SKM-1 treated with dmso at 0.1 percent for 144 hours (cell line): ENCODE measurements around the gene EGFL8.

Source experiments
- DNase-seq: peaks from one replicate; lab custom pipeline; 2025; ENCODE audit not compliant: unreplicated experiment; lab: John Stamatoyannopoulos, UW

Gene EGFL8

DNA sequence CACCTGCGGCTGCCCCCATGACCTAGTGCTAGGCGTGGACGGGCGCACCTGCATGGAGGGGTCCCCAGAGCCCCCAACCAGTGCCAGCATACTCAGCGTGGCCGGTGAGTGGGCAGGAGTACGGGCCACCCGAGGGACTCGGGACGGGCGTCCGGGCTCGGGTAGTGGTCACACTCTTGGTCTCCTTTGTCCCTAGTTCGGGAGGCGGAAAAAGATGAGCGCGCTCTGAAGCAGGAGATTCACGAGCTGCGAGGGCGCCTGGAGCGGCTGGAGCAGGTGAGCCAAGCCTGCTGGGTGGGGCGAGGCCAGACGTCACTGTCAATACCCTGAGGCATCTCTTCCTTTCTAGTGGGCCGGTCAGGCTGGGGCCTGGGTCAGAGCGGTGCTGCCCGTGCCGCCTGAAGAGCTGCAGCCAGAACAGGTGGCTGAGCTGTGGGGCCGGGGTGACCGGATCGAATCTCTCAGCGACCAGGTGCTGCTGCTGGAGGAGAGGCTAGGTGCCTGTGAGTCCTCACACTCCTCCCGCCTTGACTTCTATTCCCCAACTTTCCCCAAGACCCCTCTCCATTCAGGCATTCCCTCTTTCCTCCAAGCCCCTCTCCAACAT lies 2.9 kb downstream of the EGFL8 start:
- DNase-seq: no peak

- no peak for DNase-seq
Observed at GRCh38 chr6:32167761-32168262, 3.4 kb downstream of the EGFL8 start.

GRCh38 chr6:32168350-32168749 lies 4.0 kb downstream of the EGFL8 start:
- no peak for DNase-seq

DNA sequence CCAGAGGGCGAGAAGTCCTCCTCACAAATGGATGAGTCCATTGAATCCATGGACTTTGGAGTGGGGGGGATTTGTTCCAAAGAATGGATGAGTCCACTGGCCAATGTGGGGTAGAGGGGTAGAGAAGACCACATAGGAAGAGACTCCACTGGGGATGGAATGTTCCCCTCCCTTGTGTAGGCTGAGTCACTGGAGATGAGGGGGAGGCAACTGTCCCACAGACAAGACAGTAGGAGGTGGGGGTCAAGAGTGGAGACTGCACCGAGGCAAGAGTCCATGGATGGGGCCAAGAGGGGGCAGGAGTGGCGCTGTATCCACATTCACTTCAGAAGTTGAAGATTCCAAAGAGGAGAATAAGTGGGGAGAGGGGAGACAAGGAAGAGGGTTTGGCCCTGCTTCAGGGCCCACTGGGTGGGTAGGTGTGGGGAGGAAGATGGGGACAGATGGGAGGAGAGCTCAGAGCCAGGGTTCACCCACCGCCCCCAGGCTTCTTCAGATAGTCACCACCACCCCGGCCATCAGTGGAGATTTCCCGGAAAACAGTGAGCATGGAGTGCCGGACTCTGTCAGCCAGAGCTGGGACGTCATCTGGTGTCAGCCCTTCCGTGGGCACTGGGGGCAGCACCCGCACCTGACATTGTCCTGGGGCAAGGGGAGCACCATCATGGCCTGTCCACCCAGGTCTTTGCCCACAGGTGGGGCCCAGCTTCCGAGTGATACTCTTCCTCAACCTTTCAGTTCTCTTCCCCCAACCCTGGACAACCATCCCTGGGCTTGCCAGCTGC lies 4.6 kb downstream of the EGFL8 start:
- DNase-seq: no peak

- DNase-seq: no peak
Observed at GRCh38 chr6:32170294-32170693, 5.9 kb downstream of the EGFL8 start.

DNA sequence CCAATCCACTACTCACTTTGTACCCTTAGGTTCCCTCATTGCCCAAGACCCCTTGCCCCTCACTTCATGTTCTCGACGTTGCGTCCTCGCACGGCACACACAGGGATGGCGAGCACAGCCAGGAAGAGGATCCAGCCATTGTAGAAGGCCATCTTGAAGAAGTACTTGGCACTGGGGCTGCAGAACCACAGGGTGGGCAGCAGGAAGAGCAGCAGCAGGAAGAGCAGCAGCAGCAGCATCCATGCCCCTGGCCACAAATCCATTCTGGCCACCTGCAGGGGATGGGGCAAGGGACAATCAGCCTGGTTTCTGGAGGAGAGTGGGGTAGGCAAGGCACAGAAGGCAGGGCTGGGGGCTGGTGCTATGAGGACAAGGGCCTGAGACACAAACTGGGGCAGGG lies 6.8 kb downstream of the EGFL8 start:
- no peak for DNase-seq

DNA sequence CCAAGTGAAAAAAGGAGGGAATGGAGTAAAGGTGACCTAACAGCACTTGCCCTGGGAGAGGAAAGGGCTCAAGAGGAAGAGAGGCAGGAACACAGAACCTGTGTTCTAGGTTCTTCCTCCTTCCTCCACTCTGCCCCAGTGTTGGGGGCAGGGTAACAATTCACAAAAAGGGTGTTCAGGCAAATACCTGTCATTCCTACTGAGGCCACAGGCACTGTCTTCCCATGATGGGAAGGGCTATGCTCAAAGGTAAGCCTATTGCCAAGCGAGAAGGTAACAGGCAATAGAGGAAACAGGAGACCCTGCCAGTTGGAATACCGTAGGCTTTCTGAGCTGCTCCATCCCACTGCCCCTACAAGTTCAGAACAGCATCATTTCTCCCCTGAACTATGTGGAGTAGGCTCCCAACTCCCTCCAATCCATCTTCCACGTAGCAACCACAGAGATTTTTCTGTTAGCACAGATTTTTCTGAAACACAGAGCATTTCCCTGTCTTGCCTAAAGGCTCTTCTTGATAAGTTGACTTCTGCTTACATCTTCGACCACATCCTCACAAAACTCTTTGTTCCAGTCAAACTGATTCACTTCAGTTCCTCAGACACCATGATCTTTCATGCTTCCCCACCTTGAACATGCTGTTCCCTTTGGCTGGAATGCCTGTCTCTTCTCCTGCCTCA lies 8.8 kb downstream of the EGFL8 start:
- DNase-seq: no peak

GRCh38 chr6:32174416-32174815 lies 10.0 kb downstream of the EGFL8 start:
- DNase-seq: no peak

- no peak for DNase-seq
Observed at GRCh38 chr6:32175322-32175710, 10.9 kb downstream of the EGFL8 start.

- peak; percentile 86 for DNase-seq
Observed at GRCh38 chr6:32175711-32176475, 11.5 kb downstream of the EGFL8 start, which contains the start of gene AGPAT1. TSS of gene AGPAT1 (minus strand) at chr6:32176084. CDS start at chr6:32171496, 4,588 bp downstream.

- no peak for DNase-seq
Observed at GRCh38 chr6:32176476-32177182, 12.2 kb downstream of the EGFL8 start.

GRCh38 chr6:32177183-32177787 lies 12.9 kb downstream of the EGFL8 start:
- no peak for DNase-seq

DNA sequence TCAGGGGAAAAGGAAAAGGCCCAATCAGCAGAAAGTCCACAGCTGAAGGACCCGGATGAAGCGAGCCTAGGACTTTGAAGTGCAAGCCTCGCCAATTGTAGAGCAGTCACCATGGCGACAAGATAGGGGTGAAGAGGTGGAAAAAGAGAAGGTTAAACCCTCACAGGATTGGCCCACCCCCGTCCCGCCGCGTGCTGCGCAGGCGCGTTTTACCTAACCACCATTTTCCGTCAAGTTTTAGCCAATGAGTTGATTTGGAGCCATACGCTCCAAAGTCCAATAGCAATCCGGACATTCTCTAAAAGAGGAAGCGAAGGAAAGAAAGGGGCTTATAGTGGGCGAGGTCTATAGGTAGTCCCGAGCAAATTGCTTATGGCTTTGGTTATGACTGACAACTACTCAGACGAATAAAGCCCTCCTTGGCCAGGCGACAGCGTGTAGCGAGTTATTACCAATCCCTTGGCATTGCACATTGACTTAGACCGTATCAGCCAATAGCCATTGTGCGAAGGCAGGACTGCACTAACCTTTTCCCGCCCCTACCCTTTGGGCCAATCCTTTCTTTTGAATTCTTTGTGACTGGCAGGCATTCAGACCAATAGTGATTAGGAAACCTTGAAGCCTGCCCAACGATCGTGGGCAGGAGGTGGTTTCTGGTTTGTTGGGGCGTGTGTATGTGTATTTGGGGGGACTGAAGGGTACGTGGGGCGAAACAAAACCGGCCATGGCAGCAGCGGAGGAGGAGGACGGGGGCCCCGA lies 13.6 kb downstream of the EGFL8 start, which contains the start of gene RNF5:
Gene RNF5, plus strand, starts transcription at position 618 of the 759 bp plus-strand sequence. Its CDS starts 107 bp downstream, at position 725.
- peak; percentile 99 for DNase-seq

- no peak for DNase-seq
Observed at GRCh38 chr6:32178547-32179440, 14.4 kb downstream of the EGFL8 start.

DNA sequence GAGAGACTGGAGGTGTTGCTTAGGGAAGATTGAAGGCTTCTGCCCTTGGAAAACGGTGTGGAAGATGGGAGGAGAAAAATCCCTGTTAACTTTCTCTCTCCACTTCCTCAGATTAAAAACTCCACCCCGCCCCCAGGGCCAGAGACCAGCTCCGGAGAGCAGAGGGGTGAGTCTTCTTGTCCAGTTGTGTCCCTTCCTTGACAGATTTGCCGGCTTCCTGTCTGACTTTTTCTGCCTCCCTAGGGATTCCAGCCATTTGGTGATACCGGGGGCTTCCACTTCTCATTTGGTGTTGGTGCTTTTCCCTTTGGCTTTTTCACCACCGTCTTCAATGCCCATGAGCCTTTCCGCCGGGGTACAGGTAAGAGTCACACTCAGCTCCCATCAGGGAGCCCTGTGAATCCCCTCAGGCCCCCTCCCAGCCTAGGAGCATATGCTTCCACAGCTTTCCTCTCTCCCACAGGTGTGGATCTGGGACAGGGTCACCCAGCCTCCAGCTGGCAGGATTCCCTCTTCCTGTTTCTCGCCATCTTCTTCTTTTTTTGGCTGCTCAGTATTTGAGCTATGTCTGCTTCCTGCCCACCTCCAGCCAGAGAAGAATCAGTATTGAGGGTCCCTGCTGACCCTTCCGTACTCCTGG lies 15.5 kb downstream of the EGFL8 start:
- no peak for DNase-seq

- DNase-seq: no peak
Observed at GRCh38 chr6:32181148-32181702, 16.8 kb downstream of the EGFL8 start.

GRCh38 chr6:32181915-32182529 lies 17.6 kb downstream of the EGFL8 start:
- DNase-seq: no peak
